ENCODE results near the gene PHF14.

DNA sequence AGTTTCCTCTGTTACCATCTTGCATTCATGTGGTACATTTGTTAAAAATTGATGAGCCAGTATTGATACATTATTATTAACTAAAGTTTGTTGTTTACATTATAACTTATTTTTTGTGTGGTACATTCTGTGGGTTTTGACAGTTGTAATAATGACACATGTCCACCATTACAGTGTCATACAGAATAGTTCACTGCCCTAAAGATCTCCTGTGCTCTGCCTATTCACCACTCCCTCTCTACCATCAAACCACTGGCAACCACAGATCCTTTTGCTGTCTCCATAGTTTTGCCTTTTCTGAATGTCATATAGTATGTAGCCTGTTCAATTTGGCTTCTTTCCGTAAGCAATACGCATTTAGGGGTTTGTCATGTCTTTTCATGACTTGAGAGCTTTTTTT lies 156.9 kb downstream of the PHF14 start:
- TF ChIP-seq, protein P1, sequence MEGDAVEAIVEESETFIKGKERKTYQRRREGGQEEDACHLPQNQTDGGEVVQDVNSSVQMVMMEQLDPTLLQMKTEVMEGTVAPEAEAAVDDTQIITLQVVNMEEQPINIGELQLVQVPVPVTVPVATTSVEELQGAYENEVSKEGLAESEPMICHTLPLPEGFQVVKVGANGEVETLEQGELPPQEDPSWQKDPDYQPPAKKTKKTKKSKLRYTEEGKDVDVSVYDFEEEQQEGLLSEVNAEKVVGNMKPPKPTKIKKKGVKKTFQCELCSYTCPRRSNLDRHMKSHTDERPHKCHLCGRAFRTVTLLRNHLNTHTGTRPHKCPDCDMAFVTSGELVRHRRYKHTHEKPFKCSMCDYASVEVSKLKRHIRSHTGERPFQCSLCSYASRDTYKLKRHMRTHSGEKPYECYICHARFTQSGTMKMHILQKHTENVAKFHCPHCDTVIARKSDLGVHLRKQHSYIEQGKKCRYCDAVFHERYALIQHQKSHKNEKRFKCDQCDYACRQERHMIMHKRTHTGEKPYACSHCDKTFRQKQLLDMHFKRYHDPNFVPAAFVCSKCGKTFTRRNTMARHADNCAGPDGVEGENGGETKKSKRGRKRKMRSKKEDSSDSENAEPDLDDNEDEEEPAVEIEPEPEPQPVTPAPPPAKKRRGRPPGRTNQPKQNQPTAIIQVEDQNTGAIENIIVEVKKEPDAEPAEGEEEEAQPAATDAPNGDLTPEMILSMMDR (IDR thresholded peaks at IDR 0.05) = no peak
- TF ChIP-seq POLR2A (IDR thresholded peaks at IDR 0.05) = no peak
